Common myeloid progenitor, CD34-positive (primary cell): Measurements from ENCODE around the gene ARHGAP20.

ENCODE experiments used
- CTCF ChIA-PET: fragments of 350-600 bp; sonication (Branson Sonifier 250); formaldehyde crosslinking; loops from one replicate; lab custom pipeline; 2021; ENCODE audit warnings: antibody characterized with exemption; lab: Charles Lee
- POLR2A ChIA-PET: fragments of 350-600 bp; sonication (Branson Sonifier 250); formaldehyde crosslinking; loops from one replicate; lab custom pipeline; 2021; ENCODE audit warnings: antibody characterized with exemption; lab: Charles Lee
- DNase-seq, 3 donors: peaks; one replicate each; pipeline versions ENCODE4 v3.0.0 to v3.0.0-alpha.2; 2013
- H3K27ac ChIP-seq, 2 experiments: 1 replicate in 1 of 2; 2 replicates in 1 of 2; pipeline ENCODE4 v1.7.0; 2013; ENCODE audit warnings: inconsistent platforms in 2 of 2, low read length in 2 of 2, mild to moderate bottlenecking in 2 of 2, low read depth in 1 of 2, moderate library complexity in 1 of 2; ENCODE audit not compliant: severe bottlenecking in 2 of 2, insufficient read depth in 1 of 2, poor library complexity in 1 of 2
- H3K27me3 ChIP-seq, 5 experiments: replicated peaks in 2 of 5; 1 replicate in 3 of 5; 2 replicates in 2 of 5; pipeline versions ENCODE4 v1.6.1 to v1.7.0; 2013; ENCODE audit warnings: low read length in 4 of 5, mild to moderate bottlenecking in 2 of 5, moderate library complexity in 2 of 5, inconsistent platforms in 1 of 5; ENCODE audit not compliant: insufficient read depth in 5 of 5, control insufficient read depth in 4 of 5
- H3K36me3 ChIP-seq, 4 experiments: 1 replicate in 2 of 4; 2 replicates in 2 of 4; pipeline versions ENCODE4 v1.6.1 to v1.7.0; 2013; ENCODE audit warnings: low read length in 3 of 4, control low read depth in 1 of 4, mild to moderate bottlenecking in 1 of 4; ENCODE audit not compliant: control insufficient read depth in 4 of 4, insufficient read depth in 4 of 4
- H3K4me1 ChIP-seq, 4 experiments: 1 replicate in 3 of 4; 2 replicates in 1 of 4; pipeline versions ENCODE4 v1.6.1 to v1.7.1; 2013; ENCODE audit warnings: low read length in 3 of 4, mild to moderate bottlenecking in 3 of 4, control low read depth in 1 of 4, inconsistent platforms in 1 of 4, moderate library complexity in 1 of 4; ENCODE audit not compliant: control insufficient read depth in 4 of 4, insufficient read depth in 4 of 4; ENCODE audit errors: control extremely low read depth in 1 of 4
- H3K4me3 ChIP-seq, 7 experiments: 1 replicate in 4 of 7; 2 replicates in 3 of 7; pipeline versions ENCODE4 v1.5.1 to v1.7.0; 2013; ENCODE audit warnings: mild to moderate bottlenecking in 7 of 7, low read length in 6 of 7, moderate library complexity in 6 of 7, inconsistent platforms in 2 of 7, low read depth in 2 of 7, control low read depth in 1 of 7; ENCODE audit not compliant: insufficient read depth in 4 of 7, control insufficient read depth in 1 of 7; ENCODE audit errors: extremely low read depth in 1 of 7
- H3K9me3 ChIP-seq, 5 experiments: 1 replicate in 4 of 5; 2 replicates in 1 of 5; pipeline versions ENCODE4 v1.6.1 to v1.7.1; 2013; ENCODE audit warnings: low read length in 4 of 5, mild to moderate bottlenecking in 2 of 5, inconsistent platforms in 1 of 5, low read depth in 1 of 5, moderate library complexity in 1 of 5; ENCODE audit not compliant: control insufficient read depth in 4 of 5, insufficient read depth in 2 of 5; ENCODE audit errors: control extremely low read depth in 1 of 5
- WGBS: methylation state at CpG from one replicate; pipeline ENCODE4 v1.1.5; 2013; ENCODE audit not compliant: insufficient coverage; 5-methylcytosine and 5-hydroxymethylcytosine counted together

ARHGAP20 gene

DNA sequence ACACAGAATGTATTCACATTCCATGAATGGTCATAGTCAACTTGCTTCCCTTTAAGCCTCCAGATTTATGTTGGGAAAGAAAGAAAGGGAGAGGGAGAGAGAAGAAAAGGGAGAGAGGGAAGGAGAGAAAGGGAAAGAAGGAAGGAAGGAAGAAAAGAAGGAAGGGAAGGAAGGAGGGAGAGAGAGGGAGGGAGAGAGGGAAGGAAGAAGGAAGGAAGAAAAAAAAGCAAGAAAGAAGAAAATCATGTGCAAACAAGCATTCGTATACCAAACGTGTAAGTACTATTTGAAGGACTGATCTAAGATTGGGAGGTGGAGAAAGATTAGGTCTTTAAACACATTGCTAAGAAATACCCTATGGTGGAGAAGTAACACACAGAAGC, 23.9 kb upstream of the ARHGAP20 start:
- H3K36me3 ChIP-seq: no peaks in the 10 kb centered on the region
- no peaks in the 10 kb centered on the region for H3K27me3 ChIP-seq
- no peak overlapping the region for H3K4me3 ChIP-seq
- H3K27ac ChIP-seq: no peak overlapping the region
- no peak for DNase-seq
- no peaks in the 10 kb centered on the region for H3K4me1 ChIP-seq
- CTCF ChIA-PET: no interaction called here
- no peaks in the 10 kb centered on the region for H3K9me3 ChIP-seq
- WGBS: 93% methylated on average over 2 of the region's 2 CpGs
- POLR2A ChIA-PET: no interaction called here

DNA sequence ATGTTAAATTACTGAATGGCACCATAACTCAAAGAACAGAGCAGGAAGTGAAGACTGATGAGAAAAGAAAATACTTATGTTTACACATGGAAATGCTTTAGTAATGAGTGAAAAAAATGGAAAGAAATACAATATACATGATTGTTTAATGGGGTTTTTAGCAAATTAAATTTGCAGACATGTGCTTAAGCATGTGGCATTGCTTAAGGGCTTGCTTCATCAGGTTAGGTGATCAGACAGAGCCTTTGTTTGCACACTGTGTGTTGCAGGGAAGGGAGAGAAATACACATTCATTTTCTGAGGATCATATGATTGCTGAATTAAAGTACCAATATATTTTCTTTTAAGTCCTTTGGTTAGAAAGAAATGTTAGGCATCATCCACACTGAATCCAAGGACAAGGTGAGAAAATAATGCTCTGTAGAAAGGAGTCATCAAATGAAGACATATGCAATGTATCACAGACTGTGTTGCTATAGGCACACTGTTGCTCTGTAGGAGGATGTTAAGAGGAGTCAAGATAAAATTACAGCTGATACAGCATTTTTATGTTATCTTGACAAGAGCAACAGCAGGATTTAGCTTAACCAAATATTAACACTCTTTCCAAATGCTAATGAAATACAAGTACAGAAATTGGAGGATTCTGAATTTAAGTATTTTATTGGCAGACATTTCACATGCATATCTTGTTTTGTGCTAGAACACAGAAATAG, 23.4 kb upstream of the ARHGAP20 start:
- POLR2A ChIA-PET: no interaction called here
- no peaks in the 10 kb centered on the region for H3K4me1 ChIP-seq
- no peaks in the 10 kb centered on the region for H3K27me3 ChIP-seq
- DNase-seq: no peak
- no peaks in the 10 kb centered on the region for H3K9me3 ChIP-seq
- H3K4me3 ChIP-seq: no peak overlapping the region
- H3K36me3 ChIP-seq: no peaks in the 10 kb centered on the region
- H3K27ac ChIP-seq: no peak overlapping the region
- CTCF ChIA-PET: no interaction called here

DNA sequence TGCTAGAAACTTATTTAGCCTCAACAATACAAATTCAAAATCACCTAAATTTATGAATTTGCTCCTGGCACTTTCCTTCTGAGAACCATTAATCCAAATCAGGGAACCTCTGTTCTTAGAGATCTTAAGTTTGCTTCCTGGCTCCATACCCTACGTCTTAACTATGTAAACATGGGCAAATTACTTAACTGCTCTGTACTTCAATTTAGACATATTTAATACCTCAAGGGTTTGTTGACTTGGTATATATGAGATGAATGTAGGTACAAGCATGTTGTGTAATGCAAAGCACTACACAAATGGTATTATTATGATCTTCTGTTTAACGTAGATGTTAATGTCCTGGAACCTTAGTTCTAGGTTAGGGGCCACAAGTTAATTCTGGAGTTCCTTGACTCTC, 22.6 kb upstream of the ARHGAP20 start:
- H3K4me3 ChIP-seq: no peak overlapping the region
- H3K9me3 ChIP-seq: no peaks in the 10 kb centered on the region
- 40% methylated on average over 1 of the region's 2 CpGs for WGBS
- no peaks in the 10 kb centered on the region for H3K4me1 ChIP-seq
- CTCF ChIA-PET: no interaction called here
- no peaks in the 10 kb centered on the region for H3K27me3 ChIP-seq
- POLR2A ChIA-PET: no interaction called here
- H3K27ac ChIP-seq: no peak overlapping the region
- no peak for DNase-seq
- H3K36me3 ChIP-seq: no peaks in the 10 kb centered on the region

DNA sequence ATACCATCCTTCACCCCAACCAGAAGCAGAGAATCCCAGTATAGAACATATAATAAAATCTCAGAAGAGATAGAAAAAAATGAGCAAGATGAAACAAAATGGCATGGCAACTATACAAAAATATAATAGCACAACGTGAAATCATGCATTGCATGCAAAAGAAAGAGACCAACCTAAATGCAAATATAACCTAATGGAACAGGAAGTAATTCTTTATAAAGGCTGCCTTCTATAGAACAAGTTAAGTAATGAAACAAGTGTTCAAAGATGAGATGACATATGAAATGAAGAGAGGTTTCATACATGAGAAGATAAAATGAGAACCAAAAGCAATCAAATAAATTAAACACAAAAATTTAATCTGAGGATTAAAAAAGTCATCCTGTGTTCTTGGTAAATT, 18.5 kb upstream of the ARHGAP20 start:
- Histone ChIP-seq H3K4me3 (no peak overlapping the region), H3K36me3 (no peaks in the 10 kb centered on the region), H3K9me3 (peaks cover 0 to 3% (median 0%) of the 10 kb centered on the region in 5 experiments), H3K4me1 (no peaks in the 10 kb centered on the region), H3K27ac (no peak overlapping the region), H3K27me3 (no peaks in the 10 kb centered on the region)
- no CpG with 5 or more reads among the region's 1 CpG for WGBS
- ChIA-PET POLR2A (no interaction called here), CTCF (no interaction called here)
- no peak for DNase-seq

DNA sequence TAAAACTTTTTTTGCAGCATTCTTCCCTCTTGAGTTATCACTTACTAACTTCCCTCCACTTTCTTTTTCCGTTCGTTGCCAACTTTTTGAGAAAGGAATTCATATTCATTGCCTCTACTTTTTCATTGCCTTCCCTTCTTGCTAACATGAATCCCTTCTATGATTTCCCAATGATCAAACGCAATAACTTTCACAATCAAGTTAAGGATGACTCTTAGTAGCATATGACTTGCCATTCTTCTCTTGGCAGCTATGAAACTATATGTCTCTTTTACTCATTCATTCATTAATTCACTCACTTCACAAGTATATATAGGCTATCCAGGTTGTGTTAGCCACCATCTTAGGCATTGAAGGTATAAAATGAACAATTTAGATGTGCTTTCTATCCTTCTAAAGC, 16.6 kb upstream of the ARHGAP20 start:
- no peaks in the 10 kb centered on the region for H3K4me1 ChIP-seq
- ChIA-PET CTCF (no interaction called here), POLR2A (no interaction called here)
- H3K4me3 ChIP-seq: no peak overlapping the region
- no peak for DNase-seq
- H3K27me3 ChIP-seq: no peaks in the 10 kb centered on the region
- no peak overlapping the region for H3K27ac ChIP-seq
- peaks cover 0 to 3% (median 0%) of the 10 kb centered on the region in 5 experiments for H3K9me3 ChIP-seq
- no peaks in the 10 kb centered on the region for H3K36me3 ChIP-seq
- 100% methylated on average over 3 of the region's 3 CpGs for whole genome bisulfite sequencing

DNA sequence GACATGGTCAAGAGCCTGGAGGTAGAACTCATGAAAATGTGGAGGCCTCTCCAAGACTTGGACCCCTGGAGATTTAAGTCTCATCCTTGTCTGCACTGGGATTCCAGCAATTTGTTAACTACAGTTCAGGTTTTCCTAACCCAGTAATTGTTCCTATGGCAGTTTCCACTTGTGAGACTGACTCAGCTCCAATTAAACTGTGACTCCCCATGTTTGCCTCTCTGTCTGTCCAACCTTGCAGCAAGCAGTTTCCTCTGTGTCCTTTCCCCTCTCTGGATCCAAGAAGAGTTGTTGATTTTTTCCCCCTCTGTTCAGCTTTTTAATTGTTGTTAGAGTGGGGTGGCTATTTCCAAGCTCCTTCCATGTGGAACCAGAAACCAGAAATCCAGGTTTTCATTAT, 16.2 kb upstream of the ARHGAP20 start:
- H3K27me3 ChIP-seq: no peaks in the 10 kb centered on the region
- peaks cover 0 to 3% (median 0%) of the 10 kb centered on the region in 5 experiments for H3K9me3 ChIP-seq
- H3K27ac ChIP-seq: no peak overlapping the region
- no peak overlapping the region for H3K4me3 ChIP-seq
- no peaks in the 10 kb centered on the region for H3K4me1 ChIP-seq
- no peak for DNase-seq
- H3K36me3 ChIP-seq: no peaks in the 10 kb centered on the region
- CTCF ChIA-PET: no interaction called here
- POLR2A ChIA-PET: no interaction called here

DNA sequence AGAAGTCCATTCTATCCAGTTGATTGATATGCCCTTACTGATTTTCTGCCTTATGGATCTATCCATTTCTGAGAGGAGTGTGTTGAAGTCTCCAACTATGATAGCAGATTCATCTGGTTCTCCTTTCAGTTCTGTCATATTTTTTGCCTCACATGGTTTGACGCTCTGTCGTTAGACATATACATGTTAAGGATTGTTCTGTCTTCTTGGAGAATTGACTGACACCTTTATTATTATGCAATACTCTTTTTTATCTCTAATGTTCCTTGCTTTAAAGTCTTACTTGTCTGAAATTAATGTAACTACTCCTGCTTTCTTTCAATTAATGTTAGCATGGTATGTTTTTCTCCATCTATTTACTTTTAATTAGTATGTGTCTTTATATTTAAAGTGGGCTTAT, 12.1 kb upstream of the ARHGAP20 start:
- CTCF ChIA-PET: no interaction called here
- H3K27ac ChIP-seq: no peak overlapping the region
- no CpG with 5 or more reads among the region's 2 CpGs for WGBS

More for the DNA sequence above, 12.1 kb upstream of the ARHGAP20 start:
- H3K27me3 ChIP-seq: no peaks in the 10 kb centered on the region
- POLR2A ChIA-PET: no interaction called here
- H3K4me3 ChIP-seq: no peak overlapping the region
- no peaks in the 10 kb centered on the region for H3K4me1 ChIP-seq
- no peaks in the 10 kb centered on the region for H3K36me3 ChIP-seq
- DNase-seq: no peak
- peaks cover 0 to 3% (median 0%) of the 10 kb centered on the region in 5 experiments for H3K9me3 ChIP-seq
